ENCODE data around the gene CLSTN2.

GRCh38 chr3:140375002-140375401 lies 440.0 kb downstream of the CLSTN2 start:
- TF ChIP-seq POLR2A (IDR thresholded peaks at IDR 0.05; ENCODE audit: low read depth, low read length) (no peak), CTCF (conservative IDR thresholded peaks at IDR 0.05; ENCODE audit: low read depth, low read length) (no peak), FOS (IDR thresholded peaks at IDR 0.05; ENCODE audit: low read depth, low read length) (no peak), MAFK (IDR thresholded peaks at IDR 0.05; ENCODE audit: low read depth, low read length) (no peak), RAD21 (IDR thresholded peaks at IDR 0.05; ENCODE audit: low read length) (no peak), MAZ (IDR thresholded peaks at IDR 0.05; ENCODE audit: borderline replicate concordance, low read depth, low read length) (no peak), RCOR1 (IDR thresholded peaks at IDR 0.05; ENCODE audit: insufficient replicate concordance, low read length) (no peak), RFX5 (IDR thresholded peaks at IDR 0.05; ENCODE audit: low read depth, low read length) (no peak)
- TF ChIP-seq, protein P1, sequence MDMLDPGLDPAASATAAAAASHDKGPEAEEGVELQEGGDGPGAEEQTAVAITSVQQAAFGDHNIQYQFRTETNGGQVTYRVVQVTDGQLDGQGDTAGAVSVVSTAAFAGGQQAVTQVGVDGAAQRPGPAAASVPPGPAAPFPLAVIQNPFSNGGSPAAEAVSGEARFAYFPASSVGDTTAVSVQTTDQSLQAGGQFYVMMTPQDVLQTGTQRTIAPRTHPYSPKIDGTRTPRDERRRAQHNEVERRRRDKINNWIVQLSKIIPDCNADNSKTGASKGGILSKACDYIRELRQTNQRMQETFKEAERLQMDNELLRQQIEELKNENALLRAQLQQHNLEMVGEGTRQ (IDR thresholded peaks at IDR 0.05; ENCODE audit: low read depth, low read length): no peak

Measured in IMR-90 (cell line).